Esophagus muscularis mucosa (tissue), 4 donors: Measurements from ENCODE around the gene OAS2. TPM values are rescaled to one million over a fixed set of nuclear protein-coding genes. Genes with fewer than 3 reads are reported as not detected.

ENCODE experiments used
- DNase-seq: peaks from one replicate; pipeline ENCODE4 v3.0.0-alpha.2; 2017; ENCODE audit errors: extremely low spot score
- H3K27ac ChIP-seq, 4 donors: fragments of 200-600 bp; sonication (generic); replicated peaks in 1 of 4; 1 replicate in 3 of 4; 2 replicates in 1 of 4; pipeline ENCODE4 v1.5.1; 2016 to 2019; ENCODE audit warnings: mild to moderate bottlenecking in 1 of 4
- H3K27me3 ChIP-seq, 4 donors: fragments of 200-600 bp; sonication (generic); one replicate each; pipeline versions ENCODE4 v1.5.1 to v1.6.0; 2016 to 2019
- H3K36me3 ChIP-seq, 4 donors: fragments of 200-600 bp; sonication (generic); one replicate each; pipeline ENCODE4 v1.5.1; 2016 to 2019
- H3K4me1 ChIP-seq, 4 donors: fragments of 200-600 bp; sonication (generic); one replicate each; pipeline ENCODE4 v1.5.1; 2016 to 2019
- H3K4me3 ChIP-seq, 4 donors: fragments of 200-600 bp; sonication (generic); 1 replicate in 2 of 4; 2 replicates in 2 of 4; pipeline ENCODE4 v1.5.1; 2016 to 2019; ENCODE audit warnings: mild to moderate bottlenecking in 4 of 4, moderate library complexity in 1 of 4
- H3K9me3 ChIP-seq, 4 donors: fragments of 200-600 bp; sonication (generic); 1 replicate in 3 of 4; 2 replicates in 1 of 4; pipeline ENCODE4 v1.5.1; 2016 to 2019
- EP300 ChIP-seq: sonication (generic); formaldehyde crosslinking; IDR thresholded peaks from one replicate; pipeline ENCODE4 v1.6.1; 2017; ENCODE audit warnings: antibody characterized with exemption
- POLR2A ChIP-seq: fragments of 450-650 bp; IDR thresholded peaks from one replicate; pipeline ENCODE4 v1.6.1; 2017; ENCODE audit warnings: antibody characterized with exemption, moderate library complexity, mild to moderate bottlenecking, low read depth
- POLR2AphosphoS5 ChIP-seq, 2 donors: sonication (generic); formaldehyde crosslinking; IDR thresholded peaks; one replicate each; pipeline ENCODE4 v1.6.1; 2017; ENCODE audit warnings: antibody characterized with exemption in 2 of 2
- WGBS: methylation state at CpG from one replicate; pipeline ENCODE4 v1.1.5; 2018; 5-methylcytosine and 5-hydroxymethylcytosine counted together
- intact Hi-C: fragments of 100-400 bp; cut with DNase I; formaldehyde crosslinking; loops from one replicate; pipeline ENCODE4 v1.15.1; 2023
- total RNA-seq, 4 donors: library from RNA; depleted of rRNA; stranded (reverse); fragments of >200 nt; gene quantifications; one replicate each; pipeline versions ENCODE4 v1.1.0 to v1.2.1, GENCODE V29; 2016
- TF ChIP-seq, protein P1 (sequence below), 3 experiments: fragments of 200-600 bp in 2 of 3; fragments of 450-650 bp in 1 of 3; sonication (generic) in 2 of 3; IDR thresholded peaks; one replicate each; pipeline ENCODE4 v1.5.1; 2017 to 2019; ENCODE audit warnings: antibody characterized with exemption in 3 of 3, mild to moderate bottlenecking in 2 of 3, moderate library complexity in 1 of 3

The OAS2 gene
- total RNA-seq, 4 donors from 2014 or later, result 4.8 to 9.1 (median 7.4) TPM

DNA sequence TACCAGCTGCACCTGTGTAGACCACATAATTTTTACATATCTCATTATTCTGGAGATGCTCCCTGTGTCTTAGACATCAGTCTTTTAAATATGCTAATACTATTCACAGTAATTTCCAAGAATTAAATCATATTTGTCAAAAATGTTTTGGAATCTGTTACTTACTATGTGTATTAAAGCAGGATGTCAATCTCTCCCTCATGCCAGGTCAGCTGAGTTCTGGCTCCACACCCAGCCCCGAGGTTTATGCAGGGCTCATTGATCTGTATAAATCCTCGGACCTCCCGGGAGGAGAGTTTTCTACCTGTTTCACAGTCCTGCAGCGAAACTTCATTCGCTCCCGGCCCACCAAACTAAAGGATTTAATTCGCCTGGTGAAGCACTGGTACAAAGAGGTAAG, 27.9 kb downstream of the OAS2 start:
- no peak overlapping the region for H3K27ac ChIP-seq
- TF ChIP-seq, protein P1, sequence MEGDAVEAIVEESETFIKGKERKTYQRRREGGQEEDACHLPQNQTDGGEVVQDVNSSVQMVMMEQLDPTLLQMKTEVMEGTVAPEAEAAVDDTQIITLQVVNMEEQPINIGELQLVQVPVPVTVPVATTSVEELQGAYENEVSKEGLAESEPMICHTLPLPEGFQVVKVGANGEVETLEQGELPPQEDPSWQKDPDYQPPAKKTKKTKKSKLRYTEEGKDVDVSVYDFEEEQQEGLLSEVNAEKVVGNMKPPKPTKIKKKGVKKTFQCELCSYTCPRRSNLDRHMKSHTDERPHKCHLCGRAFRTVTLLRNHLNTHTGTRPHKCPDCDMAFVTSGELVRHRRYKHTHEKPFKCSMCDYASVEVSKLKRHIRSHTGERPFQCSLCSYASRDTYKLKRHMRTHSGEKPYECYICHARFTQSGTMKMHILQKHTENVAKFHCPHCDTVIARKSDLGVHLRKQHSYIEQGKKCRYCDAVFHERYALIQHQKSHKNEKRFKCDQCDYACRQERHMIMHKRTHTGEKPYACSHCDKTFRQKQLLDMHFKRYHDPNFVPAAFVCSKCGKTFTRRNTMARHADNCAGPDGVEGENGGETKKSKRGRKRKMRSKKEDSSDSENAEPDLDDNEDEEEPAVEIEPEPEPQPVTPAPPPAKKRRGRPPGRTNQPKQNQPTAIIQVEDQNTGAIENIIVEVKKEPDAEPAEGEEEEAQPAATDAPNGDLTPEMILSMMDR (IDR thresholded peaks at IDR 0.05), result no peak
- TF ChIP-seq EP300 (no peak), POLR2A (no peak), POLR2AphosphoS5 (IDR thresholded peaks at IDR 0.05) (no peak)
- no peak for DNase-seq
- no peak overlapping the region for H3K4me3 ChIP-seq
- intact Hi-C loops, result no loop called here
- no peaks in the 10 kb centered on the region for H3K4me1 ChIP-seq
- no peaks in the 10 kb centered on the region for H3K27me3 ChIP-seq
- WGBS, result 90% methylated on average over 7 of the region's 7 CpGs
- H3K9me3 ChIP-seq, result peaks cover 0 to 10% (median 5%) of the 10 kb centered on the region in 4 donors
- peaks cover 7 to 86% (median 58%) of the 10 kb centered on the region in 4 donors for H3K36me3 ChIP-seq

DNA sequence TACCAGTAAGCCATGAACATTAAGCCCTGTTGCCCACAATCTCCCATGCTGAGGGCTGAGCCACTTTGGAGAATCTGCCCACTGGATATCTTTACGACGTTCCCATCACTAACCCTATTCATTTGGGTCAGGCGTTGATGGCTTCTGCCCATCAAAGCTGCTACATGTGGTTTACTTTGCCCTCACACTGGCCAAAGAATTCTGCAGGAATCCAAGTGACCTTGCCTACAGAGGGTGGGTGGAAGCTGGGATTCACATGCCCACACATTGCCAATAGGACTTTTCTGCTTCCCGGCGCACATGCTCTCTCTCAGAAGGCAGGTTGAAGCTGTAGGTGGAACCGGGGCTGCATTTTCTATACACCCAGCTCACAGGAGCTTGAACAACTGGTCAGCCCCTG, 28.3 kb downstream of the OAS2 start:
- peaks cover 0 to 14% (median 8%) of the 10 kb centered on the region in 4 donors for H3K9me3 ChIP-seq
- WGBS, result 96% methylated on average over 6 of the region's 6 CpGs
- DNase-seq, result no peak
- no peak overlapping the region for H3K27ac ChIP-seq
- H3K36me3 ChIP-seq, result peaks cover 7 to 90% (median 60%) of the 10 kb centered on the region in 4 donors
- TF ChIP-seq POLR2A (no peak), POLR2AphosphoS5 (IDR thresholded peaks at IDR 0.05) (no peak), EP300 (no peak)
- TF ChIP-seq, protein P1 (IDR thresholded peaks at IDR 0.05), result no peak
- no peaks in the 10 kb centered on the region for H3K27me3 ChIP-seq
- no peak overlapping the region for H3K4me3 ChIP-seq
- H3K4me1 ChIP-seq, result no peaks in the 10 kb centered on the region
- intact Hi-C loops, result no loop called here

DNA sequence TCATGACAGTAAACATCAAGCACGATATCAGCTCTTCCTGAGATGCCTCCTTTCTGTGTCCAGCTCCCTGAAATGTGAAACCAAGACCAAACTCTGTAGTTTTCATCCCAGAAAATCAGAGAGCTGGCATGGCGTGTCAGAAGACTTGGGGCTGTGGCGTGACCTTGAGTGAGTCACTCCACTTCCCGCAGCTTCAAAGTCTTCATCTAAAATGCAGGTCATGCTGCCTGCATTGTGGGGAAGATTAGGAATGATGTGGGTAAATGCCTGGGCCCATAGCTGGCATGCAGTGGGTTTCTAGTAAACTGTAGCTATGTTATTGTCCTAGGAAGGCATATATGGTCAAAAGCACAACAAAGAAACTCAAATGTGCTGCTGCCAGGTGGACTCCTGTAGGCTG, 28.8 kb downstream of the OAS2 start:
- Histone ChIP-seq H3K27ac (no peak overlapping the region), H3K9me3 (peaks cover 0 to 18% (median 9%) of the 10 kb centered on the region in 4 donors), H3K36me3 (peaks cover 7 to 89% (median 60%) of the 10 kb centered on the region in 4 donors), H3K27me3 (no peaks in the 10 kb centered on the region), H3K4me3 (no peak overlapping the region), H3K4me1 (no peaks in the 10 kb centered on the region)
- TF ChIP-seq POLR2AphosphoS5 (IDR thresholded peaks at IDR 0.05), result no peak
- TF ChIP-seq POLR2A, result no peak
- no peak for TF ChIP-seq EP300
- TF ChIP-seq, protein P1 (IDR thresholded peaks at IDR 0.05), result no peak
- no peak for DNase-seq
- intact Hi-C loops, result no loop called here
- WGBS, result 95% methylated on average over 4 of the region's 4 CpGs

DNA sequence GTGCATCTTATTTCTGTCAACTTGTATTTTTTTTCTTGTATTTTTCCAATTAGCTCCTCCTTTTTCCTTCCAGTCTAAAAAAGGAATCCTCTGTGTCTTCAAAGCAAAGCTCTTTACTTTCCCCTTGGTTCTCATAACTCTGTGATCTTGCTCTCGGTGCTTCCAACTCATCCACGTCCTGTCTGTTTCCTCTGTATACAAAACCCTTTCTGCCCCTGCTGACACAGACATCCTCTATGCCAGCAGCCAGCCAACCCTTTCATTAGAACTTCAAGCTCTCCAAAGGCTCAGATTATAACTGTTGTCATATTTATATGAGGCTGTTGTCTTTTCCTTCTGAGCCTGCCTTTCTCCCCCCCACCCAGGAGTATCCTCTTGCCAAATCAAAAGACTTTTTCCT, 32.4 kb downstream of the OAS2 start:
- intact Hi-C loops, result no loop called here
- TF ChIP-seq POLR2A (no peak), EP300 (no peak), POLR2AphosphoS5 (IDR thresholded peaks at IDR 0.05) (no peak)
- TF ChIP-seq, protein P1 (IDR thresholded peaks at IDR 0.05), result no peak
- H3K4me3 ChIP-seq, result no peak overlapping the region
- H3K27ac ChIP-seq, result no peak overlapping the region
- H3K27me3 ChIP-seq, result peaks cover 0 to 5% (median 0%) of the 10 kb centered on the region in 4 donors
- 44% methylated on average over 2 of the region's 2 CpGs for WGBS
- H3K9me3 ChIP-seq, result peaks cover 0 to 18% (median 9%) of the 10 kb centered on the region in 4 donors
- DNase-seq, result no peak
- H3K4me1 ChIP-seq, result no peaks in the 10 kb centered on the region
- peaks cover 7 to 60% (median 42%) of the 10 kb centered on the region in 4 donors for H3K36me3 ChIP-seq

DNA sequence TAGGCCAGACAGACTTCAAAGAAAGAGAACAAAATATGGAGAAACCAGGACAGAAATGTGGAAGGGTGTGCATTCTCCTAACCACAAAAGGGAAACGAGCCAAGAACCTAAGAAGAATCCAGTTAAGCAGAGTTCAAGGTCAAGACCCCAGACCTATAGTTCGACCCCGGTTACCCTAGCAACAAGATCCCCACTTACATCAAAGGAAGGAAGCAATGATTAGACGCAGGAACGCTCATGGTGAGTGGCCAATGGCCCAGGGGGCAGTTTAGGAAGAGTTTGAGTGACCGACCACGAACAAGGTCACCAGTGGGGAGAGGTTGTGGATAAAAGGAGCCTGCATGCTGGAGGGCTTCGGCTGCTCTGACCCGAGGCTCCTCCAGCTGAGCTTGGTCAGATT, 36.2 kb downstream of the OAS2 start:
- Histone ChIP-seq H3K4me3 (no peak overlapping the region), H3K27me3 (peaks cover 0 to 22% (median 0%) of the 10 kb centered on the region in 4 donors), H3K27ac (no peak overlapping the region), H3K36me3 (peaks cover 0 to 24% (median 10%) of the 10 kb centered on the region in 4 donors), H3K4me1 (no peaks in the 10 kb centered on the region), H3K9me3 (peaks cover 0 to 18% (median 9%) of the 10 kb centered on the region in 4 donors)
- intact Hi-C loops, result no loop called here
- no peak for DNase-seq
- TF ChIP-seq, protein P1 (IDR thresholded peaks at IDR 0.05), result no peak
- no peak for TF ChIP-seq POLR2AphosphoS5 (IDR thresholded peaks at IDR 0.05)
- 67% methylated on average over 9 of the region's 9 CpGs for WGBS
